ENCODE results near the gene TTLL4.

Gene TTLL4

DNA sequence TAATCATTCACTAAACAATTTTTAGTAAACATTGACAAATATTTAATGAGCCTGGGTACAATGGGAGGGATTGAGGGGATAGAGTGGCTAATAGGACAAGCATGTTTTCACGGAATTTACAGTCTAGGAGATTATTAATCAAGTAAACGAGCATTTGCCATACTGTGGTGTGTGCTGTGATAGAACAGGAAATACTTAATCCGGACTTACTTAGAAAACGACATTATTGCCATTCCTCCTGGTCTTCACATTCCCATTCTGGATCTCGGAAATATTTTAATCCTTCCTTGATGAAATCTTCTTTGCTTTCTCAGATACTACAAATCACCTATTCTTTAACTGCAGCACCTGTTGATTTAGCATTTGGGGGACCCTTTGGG is 905 bp downstream of the TTLL4 start:
- in situ Hi-C loops (cut with MboI; ENCODE audit: low sequenced_read_pairs) = no loop called here

DNA sequence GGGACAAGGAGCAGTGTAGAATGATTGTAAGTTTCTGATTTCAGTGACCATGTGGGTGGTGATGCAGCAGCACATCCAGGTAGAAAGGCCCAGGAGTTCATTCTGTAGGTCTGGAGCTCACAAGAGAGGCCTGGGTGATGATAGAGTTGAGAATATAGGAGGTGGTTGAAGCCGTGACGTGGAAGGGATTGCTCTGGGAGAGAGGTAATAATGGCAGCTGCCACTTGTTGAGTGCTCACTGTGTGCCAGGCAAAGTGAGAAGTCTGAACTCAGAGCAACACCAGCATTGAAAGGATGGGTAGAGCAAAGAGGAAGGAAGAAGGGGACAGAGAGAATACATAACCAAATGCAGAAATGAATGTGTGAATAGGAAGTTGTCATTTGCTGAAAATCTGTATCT is 3.3 kb downstream of the TTLL4 start:
- in situ Hi-C loops (cut with MboI; ENCODE audit: low sequenced_read_pairs) = no loop called here

DNA sequence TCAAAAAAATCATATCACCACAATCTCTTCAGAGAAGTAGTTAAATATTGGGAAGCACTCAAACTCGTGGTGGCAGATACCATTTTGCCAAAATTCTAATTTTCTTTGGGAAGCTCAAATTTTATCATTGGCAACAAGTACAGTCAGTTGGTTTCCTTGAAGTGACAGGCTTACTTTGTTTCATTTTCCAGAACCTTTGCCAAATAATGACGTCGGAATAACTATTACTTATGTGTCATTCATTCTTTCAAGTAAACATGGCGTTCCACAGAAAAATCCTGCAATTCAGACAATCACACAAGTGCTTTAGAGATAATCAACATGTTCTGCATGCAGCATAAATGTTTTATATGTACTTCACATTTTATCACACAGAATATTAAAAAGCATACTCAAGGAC is 5.4 kb downstream of the TTLL4 start:
- in situ Hi-C loops (cut with MboI; ENCODE audit: low sequenced_read_pairs) = no loop called here

DNA sequence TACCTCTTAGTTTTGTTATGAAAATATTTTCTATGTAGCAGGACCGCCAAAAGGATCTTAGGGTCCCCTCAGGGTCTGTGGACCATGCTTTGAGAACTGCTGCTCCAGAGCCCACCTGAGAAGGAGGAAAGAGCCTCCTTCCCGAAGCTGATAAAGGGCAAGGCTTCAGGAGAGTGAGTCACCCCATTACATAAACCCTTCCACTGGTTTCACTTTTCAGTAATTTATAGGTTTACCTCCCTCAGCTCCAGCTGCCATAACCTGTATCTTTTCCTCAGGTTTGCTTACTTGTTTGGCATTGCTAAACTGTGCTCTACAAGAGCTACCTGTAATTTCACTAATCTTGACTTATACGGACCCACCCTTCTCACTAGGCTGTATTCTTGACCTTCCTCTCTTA is 6.6 kb downstream of the TTLL4 start:
- in situ Hi-C loops (cut with MboI; ENCODE audit: low sequenced_read_pairs) = no loop called here

DNA sequence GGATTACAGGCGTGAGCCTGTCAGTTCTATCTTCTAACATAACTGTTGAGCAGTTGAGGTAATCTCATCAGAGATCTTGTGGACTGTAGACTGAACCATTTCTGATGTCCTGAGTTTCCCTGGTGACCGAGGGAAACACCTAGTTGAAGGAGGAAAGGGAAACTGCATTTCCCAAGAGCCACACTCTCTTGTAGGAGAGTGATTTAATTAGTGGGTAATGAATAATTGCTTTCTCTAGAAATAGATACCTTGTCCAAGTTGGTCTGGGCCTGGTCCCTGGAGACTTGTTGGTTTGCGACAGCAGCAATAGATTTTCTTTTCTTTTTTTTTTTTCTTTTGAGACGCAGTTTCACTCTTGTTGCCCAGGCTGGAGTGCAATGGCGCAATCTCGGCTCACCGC is 7.4 kb downstream of the TTLL4 start:
- in situ Hi-C loops (cut with MboI; ENCODE audit: low sequenced_read_pairs) = no loop called here

DNA sequence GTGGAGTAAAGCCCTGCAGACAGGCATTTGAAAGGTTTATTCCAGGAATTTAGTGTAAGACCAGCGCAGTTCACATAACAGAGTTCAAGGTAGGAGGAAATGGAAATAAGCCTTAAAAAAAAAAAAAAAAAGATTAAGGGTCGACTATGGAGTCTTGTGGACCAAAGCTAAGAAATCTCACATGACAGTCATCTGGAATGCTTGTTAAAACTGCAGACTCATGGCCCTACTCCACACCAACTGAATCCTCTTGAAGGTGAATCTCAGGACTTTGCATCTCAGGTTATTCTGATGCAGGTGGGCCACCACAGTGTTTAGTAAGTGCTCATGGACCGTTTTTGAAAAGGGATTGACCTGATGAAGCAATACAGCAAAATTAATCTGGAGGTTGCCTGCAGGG is 8.8 kb downstream of the TTLL4 start:
- in situ Hi-C loops (cut with MboI; ENCODE audit: low sequenced_read_pairs) = no loop called here

DNA sequence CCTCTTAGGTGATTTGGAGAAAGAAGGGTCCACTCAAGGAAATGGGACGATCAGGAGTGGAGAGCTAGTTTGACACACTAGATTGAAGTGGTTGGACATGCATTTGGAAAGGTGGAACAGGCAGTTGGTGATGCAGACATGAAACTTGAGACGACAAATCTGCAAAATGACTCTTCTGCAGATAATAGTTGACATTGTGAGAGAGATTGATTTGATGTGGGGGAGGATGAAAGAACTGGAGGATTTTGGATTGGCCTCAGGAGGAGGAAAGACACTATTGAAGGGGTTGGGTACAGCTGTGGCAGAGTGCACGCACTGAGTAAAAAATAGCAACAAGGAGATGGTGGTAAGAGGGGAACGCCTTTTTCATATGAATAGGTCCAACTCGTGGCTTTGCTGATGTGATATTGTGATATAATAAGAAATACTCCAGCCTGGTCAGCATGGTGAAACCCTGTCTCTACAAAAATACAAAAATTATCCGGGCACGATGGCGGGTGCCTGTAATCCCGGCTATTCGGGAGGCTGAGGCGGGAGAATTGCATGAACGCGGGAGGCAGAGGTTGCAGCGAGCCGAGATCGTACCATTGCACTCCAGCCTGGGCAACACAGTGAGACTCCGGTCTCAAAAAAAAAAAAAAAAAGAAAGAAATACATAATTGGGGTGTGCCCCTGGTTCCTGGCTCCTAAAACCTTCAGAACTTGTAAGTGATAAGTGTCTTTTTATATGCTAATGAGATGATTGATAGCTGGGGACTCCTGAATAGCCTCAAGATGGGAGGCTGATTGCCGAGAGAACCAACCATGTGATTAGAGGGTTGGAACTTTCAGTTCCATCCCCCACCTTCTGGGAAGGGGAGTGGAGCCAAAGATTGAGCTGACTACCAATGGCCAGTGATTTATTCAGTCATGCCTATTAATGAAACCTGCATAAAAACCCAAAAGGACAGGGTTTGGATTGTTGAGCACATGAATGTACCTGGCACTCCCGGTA is 9.7 kb downstream of the TTLL4 start:
- in situ Hi-C loops (cut with MboI; ENCODE audit: low sequenced_read_pairs) = no loop called here

DNA sequence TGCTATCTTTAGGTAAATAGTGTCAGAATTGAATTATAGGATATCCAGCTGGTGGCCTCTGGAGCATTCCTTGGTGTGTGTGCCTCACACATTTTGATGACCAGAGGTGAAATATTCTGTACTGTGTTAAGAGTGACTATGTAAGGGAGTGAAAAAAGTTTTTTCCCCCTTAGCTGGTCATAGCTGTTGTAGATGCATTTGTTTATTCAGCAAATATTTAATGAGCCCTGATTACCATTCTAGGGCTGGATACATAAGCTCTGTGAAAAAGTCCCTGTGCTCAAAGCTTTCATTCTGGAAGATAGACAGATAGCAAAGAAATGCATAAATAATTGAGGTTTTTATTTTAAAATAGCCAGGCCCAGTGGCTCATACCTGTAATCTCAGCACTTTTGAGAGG is 10.9 kb downstream of the TTLL4 start:
- in situ Hi-C loops (cut with MboI; ENCODE audit: low sequenced_read_pairs) = no loop called here

DNA sequence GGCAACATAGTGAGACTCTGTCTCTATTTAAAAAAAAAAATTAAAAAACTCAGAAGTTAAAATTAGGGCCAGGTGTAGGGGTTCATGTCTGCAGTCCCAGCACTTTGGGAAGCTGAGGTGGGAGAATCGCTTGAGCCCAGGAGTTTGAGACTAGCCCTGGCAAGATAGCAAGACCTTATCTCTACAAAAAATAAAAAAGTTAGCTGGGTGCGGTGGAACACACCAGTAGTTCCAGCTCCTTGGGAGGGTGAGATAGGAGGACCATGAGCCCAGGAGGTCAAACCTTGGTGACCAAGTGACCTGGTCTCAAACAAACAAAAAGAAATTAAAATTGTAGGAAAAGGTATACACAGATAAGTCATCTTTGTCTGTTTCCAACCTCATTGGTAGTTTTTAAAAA is 11.3 kb downstream of the TTLL4 start:
- in situ Hi-C loops (cut with MboI; ENCODE audit: low sequenced_read_pairs) = no loop called here

DNA sequence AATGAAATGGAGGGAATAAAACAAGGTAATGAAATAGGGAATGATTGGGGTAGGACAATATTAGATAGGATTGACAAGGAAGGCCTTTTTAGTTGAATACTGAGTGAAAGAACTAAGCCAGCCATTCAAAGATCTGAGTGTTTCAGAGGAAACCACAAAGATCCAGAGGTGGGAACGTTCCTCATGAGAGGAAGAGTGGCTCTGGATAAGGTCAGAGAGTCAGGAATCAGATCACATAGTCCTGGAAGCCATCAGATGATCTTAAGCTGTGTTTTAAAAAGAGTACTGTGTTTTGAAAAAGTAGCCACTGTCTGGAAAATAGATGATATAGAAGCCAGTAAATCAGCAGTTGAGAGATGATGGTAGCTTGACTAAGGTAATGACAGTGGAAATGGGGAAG is 11.8 kb downstream of the TTLL4 start:
- in situ Hi-C loops (cut with MboI; ENCODE audit: low sequenced_read_pairs) = no loop called here

DNA sequence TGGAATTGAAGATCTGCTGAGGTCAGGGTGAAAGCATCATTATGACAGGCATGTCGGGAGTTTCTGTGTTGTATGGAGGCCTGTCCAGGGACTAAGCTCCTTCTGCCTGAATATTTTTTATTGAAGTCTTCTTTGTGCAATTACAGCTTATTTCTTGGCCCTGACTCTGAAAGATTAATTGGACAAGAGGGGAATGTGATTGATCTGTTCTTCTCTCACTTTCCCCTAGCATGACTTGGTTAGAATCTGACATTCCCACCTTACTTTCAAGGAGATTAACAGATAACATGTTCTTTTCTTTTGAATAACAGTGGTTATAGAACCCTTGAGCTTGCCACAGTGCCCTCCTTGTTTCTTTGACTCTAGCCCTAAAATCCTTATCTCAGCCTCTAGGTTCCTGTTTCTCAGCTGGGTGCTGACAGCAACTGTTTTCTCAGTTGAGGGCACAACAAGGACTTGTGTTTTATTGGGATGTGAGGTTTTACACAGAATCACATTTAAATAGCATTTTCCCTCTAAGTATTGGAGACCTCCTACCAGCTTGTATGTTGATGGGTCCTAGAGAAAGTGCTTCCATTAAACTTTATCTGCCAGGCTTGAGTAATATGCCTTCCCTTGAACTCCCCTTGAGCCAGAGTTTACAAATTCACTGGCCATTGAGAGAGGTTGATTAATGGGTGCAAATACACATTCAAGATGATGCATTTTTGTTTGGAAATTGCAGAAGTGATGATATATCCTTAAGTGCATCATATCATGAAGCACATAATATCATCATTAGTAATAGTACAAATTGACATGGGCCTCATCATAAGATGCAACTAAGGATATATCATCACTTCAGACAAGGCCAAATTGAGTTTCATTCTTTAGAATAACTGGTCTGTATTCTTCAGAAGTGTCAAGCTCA is 12.5 kb downstream of the TTLL4 start:
- in situ Hi-C loops (cut with MboI; ENCODE audit: low sequenced_read_pairs) = no loop called here

DNA sequence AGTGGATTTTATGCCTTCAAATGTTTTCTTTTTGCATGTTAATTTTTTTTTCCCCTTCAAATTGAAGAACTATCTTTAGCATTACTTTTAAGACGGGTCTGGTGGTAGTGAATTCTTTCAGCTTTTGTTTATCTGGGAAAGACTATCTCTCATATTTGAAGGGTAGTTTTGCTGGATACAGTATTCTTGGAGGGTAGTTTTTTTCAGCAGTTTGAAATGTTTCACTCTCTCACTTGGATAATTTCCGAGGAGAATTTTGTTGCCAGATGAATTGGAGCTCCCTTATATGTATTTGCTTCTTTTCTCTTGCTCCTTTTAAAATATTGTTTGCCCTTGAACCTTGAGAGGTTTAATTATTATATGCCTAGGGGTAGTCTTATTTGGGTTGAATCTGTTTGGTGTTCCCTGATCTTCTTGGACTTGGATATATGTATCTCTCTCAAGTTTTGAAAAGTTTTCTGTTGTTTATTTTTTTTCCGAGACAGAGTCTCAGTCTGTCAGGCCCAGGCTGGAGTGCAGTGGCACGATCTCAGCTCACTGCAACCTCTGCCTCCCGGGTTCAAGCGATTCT is 15.5 kb downstream of the TTLL4 start:
- in situ Hi-C loops (cut with MboI; ENCODE audit: low sequenced_read_pairs) = no loop called here

DNA sequence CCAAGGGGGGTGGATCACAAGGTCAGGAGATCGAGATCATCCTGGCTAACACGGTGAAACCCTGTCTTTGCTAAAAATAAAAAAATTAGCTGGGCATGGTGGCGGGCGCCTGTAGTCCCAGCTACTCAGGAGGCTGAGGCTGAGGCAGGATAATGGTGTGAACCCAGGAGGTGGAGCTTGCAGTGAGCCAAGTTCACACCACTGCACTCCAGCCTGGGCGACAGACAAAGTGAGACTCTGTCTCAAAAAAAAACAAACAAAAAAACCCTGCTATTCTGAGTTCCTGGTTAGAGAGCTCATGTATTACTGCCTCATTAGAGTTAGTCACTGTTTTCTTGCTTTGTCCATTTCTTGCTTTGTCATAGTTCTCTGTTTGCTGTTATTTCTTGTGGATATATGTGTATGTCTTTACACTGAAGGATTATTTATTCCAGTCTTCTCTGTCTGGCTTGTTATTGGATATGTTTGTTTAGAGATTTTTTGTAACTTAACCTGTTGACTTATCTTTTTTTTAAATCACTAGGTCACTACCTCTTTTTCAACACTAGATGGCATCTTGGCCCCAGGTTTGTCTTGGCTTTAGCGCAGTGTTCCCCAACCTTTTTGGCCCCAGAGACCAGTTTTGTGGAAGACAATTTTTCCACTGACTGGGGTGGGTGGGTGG is 17.0 kb downstream of the TTLL4 start:
- in situ Hi-C loops (cut with MboI; ENCODE audit: low sequenced_read_pairs) = no loop called here

DNA sequence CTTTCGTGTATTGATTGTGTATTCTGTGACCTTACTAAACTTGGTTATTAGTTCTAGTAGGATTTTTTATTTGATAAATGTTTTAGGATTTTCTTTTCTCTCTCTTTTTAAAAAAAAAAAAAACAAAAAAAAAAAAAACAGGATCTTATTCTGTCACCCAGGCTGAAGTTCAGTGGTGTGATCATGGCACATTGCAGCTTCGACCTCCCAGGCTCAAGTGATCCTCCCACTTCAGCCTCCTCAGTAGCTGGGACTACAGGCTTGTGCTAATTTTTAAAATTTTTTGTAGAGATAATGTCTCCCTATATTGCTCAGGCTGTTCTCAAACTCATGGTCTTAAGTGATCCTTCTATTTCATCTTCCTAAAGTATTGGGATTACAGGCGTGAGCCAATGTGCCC is 19.0 kb downstream of the TTLL4 start:
- in situ Hi-C loops (cut with MboI; ENCODE audit: low sequenced_read_pairs) = no loop called here

DNA sequence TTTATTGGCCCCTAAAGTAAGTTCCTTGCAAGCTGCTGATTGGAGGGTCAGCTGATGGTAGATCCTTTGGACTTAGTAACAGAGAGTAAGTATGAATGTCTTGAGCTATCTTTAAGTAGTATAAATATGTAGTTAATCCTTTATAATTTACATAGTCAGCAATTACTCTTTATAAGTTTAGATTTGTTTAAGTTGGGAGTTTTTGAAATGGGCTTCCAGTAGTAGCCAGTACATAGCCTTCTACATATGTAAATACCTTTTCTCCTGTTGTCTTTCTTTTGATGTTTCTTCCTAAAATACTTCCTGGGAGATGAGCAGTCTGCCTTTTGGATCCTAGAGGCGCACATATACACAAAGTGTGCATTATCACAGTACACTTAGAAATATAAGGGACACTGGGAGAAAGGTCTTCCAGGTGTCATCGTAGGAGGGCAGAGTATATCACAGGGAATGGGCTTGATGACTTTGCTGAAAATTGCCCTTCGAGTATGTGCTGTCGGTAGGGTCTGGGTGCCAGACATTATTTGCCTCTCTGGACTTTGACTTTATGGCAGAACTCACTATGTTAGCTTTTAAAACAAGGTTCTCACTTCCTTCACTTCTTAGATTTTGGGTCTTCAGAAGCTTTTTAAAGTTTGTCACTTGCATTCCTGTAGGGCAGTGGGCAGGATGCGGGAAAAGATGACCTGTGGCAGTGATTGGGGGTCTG is 21.6 kb downstream of the TTLL4 start:
- in situ Hi-C loops (cut with MboI; ENCODE audit: low sequenced_read_pairs) = no loop called here

DNA sequence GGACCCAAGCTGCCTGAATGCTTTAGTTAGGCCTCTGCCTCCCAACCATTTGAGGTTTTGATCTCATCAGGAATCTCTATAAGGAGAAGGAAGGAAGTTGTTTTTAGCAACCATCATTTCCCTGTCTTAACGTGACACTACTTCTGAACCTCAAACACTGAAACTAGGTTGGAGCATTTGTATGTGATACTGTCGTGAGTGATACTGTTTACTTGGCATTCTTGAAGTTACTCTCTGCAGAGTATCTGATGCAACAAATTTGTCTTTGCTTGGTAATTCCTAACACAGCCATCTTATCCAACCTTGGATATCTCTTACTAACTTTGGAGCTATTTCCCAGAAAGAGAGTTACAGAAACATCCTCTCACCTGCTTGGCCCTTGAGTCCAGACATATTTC is 22.1 kb downstream of the TTLL4 start:
- in situ Hi-C loops (cut with MboI; ENCODE audit: low sequenced_read_pairs) = no loop called here

DNA sequence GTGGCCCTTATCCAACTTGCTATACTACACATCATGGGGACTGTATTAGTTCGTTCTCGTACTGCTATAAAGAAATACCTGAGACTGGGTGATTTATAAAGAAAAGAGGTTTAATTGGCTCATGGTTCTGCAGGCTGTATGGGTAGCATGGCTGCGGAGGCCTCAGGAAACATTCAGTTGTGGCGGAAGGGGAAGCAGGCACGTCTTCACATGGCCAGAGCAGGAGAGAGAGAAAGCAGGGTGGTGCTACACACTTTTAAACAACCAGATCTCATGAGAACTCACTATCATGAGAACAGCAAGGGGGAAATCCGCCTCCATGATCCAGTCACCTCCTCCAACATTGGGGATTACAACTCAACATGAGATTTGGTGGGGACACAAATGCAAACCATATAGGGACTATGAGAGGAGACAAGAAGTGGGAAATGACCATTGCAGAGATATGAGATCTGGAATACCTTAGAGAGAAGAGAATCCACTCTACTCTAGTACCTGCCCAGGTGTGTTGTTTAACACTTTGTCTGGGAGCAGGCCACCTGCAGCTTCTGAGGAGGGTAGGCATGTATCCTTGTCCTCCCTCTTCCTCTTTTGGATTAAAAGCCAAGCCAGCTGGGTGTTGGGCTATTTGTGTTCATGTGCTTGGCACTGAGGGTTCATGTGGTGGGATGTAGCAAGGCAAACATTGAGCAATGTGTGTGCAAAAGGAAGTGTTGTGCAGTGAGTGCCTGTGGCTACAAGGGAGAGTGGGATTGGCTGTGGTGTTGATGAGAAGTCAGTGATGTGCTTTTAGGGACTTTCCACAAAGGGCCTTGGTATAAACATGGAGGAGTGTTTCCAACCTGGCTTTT is 22.8 kb downstream of the TTLL4 start:
- in situ Hi-C loops (cut with MboI; ENCODE audit: low sequenced_read_pairs) = no loop called here

DNA sequence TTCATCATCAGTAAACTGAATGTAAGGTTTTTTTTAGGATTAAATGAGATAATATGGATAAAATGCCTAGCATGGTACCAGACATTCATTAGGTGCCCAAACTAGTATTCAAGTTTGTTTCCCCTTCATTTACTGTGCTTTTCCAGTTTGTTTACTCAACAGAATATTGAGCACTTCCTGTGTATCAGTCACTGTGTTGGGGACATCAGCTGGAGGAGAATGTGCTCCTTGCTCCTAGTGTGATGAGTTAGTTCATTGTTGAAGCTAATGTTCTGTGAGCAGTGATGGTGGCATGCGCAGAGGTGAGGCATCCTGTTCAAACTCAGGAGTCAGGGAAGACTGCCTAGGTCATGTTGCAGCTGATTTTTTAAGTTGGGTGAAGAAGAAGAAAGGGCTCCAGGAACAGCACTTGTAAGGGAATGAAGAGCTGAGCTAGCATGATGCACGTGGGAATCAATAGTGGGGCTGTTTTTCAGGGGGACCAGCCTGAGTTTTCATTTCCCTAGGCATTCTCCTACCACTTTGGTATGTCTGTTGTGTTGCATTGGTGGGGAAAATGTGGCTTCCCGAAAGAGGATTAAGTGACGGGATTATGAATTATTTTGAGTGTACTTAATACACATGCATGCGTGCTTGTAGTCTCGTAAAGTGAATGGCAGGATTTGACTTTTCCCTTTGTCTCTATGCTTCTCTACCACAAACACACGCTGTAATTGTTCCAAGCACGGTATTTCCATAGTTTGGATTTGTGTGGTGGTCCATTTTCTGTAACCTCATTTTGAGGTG is 23.7 kb downstream of the TTLL4 start:
- in situ Hi-C loops (cut with MboI; ENCODE audit: low sequenced_read_pairs) = no loop called here

DNA sequence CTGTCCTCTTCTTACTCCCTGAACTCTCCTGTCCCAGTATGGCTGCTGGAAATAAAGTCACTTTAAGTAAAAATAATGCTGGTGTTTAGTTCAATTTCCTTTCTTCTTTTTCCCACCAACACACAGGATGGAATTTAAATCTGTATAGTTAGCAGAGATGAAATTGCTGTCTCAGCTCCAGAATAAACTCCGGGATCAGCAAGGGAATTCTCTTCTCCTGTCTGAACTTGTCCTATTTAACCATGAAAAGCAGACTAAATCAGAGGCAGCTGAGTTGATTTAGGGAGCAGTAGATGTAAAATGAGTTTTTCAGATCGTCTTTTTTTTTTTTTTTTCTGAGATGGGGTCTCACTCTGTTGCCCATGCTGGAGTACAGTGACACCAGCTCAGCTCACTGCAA is 25.9 kb downstream of the TTLL4 start:
- in situ Hi-C loops (cut with MboI; ENCODE audit: low sequenced_read_pairs) = no loop called here
